ENCODE results near the gene CNOT6. TPM values are rescaled to one million over a fixed set of nuclear protein-coding genes. Genes with fewer than 3 reads are reported as not detected.
"Not testable (repeated sequence)": the region's sequence is repeated elsewhere in the genome, so short reads cannot be mapped to it uniquely, and the experiment has no call there.

CNOT6 gene
- total and polyA plus RNA-seq, 3 donors from 2014 or later = 22.1 to 29.7 (median 28.9) TPM

DNA sequence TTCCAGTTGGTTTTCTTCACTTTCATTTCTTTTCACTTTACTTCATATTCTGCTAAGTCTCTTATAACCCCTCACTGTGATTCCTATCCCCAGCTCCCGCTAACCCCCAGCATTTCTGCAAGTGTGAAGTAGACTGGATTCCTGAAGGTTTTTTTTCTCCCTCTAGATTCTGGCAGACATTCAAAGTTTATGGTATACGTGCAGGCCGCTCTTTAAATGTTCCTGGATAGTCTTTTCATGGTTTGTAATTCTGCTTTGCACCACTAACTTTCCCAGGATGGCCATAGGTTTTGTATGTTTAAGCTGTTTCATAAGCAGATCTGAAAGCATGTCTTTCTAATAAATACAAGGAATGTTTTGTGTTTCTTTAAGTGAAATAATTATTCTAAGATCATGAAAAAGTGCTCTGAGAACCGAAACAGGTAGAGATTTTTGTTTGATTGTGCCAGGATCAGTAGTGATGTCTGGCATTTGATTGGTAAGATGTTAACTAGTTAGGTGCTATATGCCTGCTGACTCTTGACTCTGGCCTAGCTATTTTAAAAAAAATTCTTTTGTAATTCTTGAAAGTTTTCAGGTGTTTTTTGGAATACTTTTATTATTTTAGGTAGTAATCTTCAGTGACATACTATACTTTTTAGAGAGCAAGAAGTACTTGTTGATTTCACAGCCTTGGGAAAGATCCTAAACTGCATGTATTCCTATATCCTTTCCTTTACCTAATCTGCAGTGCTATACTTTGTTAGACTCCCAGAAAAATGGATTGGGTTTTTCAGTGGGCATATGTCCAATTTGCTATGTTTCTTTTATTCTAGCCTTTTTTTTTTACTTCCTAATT lies 29.7 kb downstream of the CNOT6 start:
- H3K4me3 ChIP-seq = no peak overlapping the region
- WGBS, 2 donors = 64 to 70% methylated on average over 4 of the region's 4 CpGs
- intact Hi-C loops (cut with DNase I; ENCODE audit: low total_unique reads) = no loop called here
- no peaks in the 10 kb centered on the region for H3K27me3 ChIP-seq
- no peaks in the 10 kb centered on the region for H3K36me3 ChIP-seq (ENCODE audit: low read depth, missing control alignments)
- DNase-seq = no peak
- no peaks in the 10 kb centered on the region for H3K9me3 ChIP-seq
- peaks cover 16% of the 10 kb centered on the region for H3K4me1 ChIP-seq
- no peak for TF ChIP-seq POLR2A (IDR thresholded peaks at IDR 0.05)
- TF ChIP-seq, protein P1, sequence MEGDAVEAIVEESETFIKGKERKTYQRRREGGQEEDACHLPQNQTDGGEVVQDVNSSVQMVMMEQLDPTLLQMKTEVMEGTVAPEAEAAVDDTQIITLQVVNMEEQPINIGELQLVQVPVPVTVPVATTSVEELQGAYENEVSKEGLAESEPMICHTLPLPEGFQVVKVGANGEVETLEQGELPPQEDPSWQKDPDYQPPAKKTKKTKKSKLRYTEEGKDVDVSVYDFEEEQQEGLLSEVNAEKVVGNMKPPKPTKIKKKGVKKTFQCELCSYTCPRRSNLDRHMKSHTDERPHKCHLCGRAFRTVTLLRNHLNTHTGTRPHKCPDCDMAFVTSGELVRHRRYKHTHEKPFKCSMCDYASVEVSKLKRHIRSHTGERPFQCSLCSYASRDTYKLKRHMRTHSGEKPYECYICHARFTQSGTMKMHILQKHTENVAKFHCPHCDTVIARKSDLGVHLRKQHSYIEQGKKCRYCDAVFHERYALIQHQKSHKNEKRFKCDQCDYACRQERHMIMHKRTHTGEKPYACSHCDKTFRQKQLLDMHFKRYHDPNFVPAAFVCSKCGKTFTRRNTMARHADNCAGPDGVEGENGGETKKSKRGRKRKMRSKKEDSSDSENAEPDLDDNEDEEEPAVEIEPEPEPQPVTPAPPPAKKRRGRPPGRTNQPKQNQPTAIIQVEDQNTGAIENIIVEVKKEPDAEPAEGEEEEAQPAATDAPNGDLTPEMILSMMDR (IDR thresholded peaks at IDR 0.05) = no peak
- no peak overlapping the region for H3K27ac ChIP-seq

DNA sequence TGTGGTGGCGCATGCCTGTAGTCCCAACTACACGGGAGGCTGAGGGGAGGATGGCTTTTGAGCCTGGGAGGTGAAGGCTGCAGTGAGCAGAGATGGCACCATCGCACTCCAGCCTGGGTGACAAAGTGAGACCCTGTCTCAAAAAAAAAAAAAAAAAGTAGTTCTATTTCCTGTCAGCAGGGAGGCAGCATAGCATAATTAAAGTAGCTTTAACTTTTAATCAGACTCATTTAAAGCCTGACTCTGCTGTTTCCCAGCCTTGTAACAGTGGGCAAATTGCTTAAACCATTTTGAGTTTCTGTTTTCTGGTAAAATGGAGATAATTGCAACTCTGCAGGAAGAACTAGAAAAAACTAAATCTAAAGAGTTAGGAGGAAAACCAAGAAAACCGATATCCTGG lies 31.2 kb downstream of the CNOT6 start:
- DNase-seq = no peak
- intact Hi-C loops (cut with DNase I; ENCODE audit: low total_unique reads) = no loop called here
- H3K27ac ChIP-seq = no peak overlapping the region
- WGBS, 2 donors = 81 to 88% methylated on average over 4 of the region's 4 CpGs
- H3K4me1 ChIP-seq = peaks cover 16% of the 10 kb centered on the region
- H3K36me3 ChIP-seq (ENCODE audit: low read depth, missing control alignments) = no peaks in the 10 kb centered on the region
- H3K9me3 ChIP-seq = no peaks in the 10 kb centered on the region
- no peak overlapping the region for H3K4me3 ChIP-seq
- TF ChIP-seq POLR2A (IDR thresholded peaks at IDR 0.05) = no peak
- TF ChIP-seq, protein P1 (IDR thresholded peaks at IDR 0.05) = no peak
- no peaks in the 10 kb centered on the region for H3K27me3 ChIP-seq

DNA sequence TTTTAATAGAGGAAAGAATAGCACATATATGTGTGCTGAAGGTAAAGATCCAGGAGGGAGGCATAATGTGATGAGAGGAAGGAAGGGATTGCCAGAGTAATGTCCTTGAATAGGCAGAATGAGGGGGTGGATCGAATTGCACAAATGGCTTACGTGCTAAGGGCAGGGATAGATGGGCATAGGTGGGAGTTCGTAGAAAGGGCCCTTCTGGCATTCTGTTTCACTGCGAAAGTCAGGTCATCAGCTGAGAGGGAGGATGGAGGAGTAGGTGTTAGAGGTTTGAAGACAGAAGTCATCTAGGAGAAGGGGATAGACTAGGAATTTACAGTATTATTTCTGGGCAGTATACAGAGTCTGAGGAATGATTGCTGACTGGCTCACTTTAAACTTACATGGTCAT lies 32.1 kb downstream of the CNOT6 start:
- Histone ChIP-seq H3K27ac (no peak overlapping the region), H3K36me3 (ENCODE audit: low read depth, missing control alignments) (no peaks in the 10 kb centered on the region), H3K4me1 (peaks cover 16% of the 10 kb centered on the region), H3K27me3 (no peaks in the 10 kb centered on the region), H3K4me3 (no peak overlapping the region), H3K9me3 (no peaks in the 10 kb centered on the region)
- WGBS, 2 donors = 36 to 49% methylated on average over 4 of the region's 4 CpGs
- intact Hi-C loops (cut with DNase I; ENCODE audit: low total_unique reads) = no loop called here
- DNase-seq = no peak
- TF ChIP-seq, protein P1 (IDR thresholded peaks at IDR 0.05) = no peak
- TF ChIP-seq POLR2A (IDR thresholded peaks at IDR 0.05) = no peak

DNA sequence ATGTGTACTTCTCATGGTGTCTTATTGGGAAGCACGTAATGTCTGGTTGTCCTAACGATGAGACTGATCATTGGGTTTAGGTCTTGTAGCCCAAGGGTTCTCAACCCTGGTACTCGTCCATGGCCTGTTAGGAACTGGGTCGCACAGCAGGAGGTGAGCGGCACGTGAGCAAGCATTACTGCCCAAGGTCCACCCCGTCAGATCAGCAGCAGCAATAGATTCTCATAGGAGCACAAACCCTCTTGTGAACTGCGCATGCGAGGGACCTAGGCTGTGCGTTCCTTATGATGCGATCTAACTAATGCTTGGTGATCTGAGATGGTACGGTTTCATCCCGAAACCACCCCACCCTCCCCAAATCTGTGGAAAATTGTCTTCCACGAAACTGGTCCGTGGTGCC lies 33.5 kb downstream of the CNOT6 start:
- intact Hi-C loops (cut with DNase I; ENCODE audit: low total_unique reads) = no loop called here
- WGBS, 2 donors = 92 to 93% methylated on average over 14 to 15 of the region's 15 CpGs
- Histone ChIP-seq H3K4me3 (no peak overlapping the region), H3K9me3 (no peaks in the 10 kb centered on the region), H3K36me3 (ENCODE audit: low read depth, missing control alignments) (no peaks in the 10 kb centered on the region), H3K27ac (no peak overlapping the region), H3K27me3 (no peaks in the 10 kb centered on the region), H3K4me1 (peaks cover 9% of the 10 kb centered on the region)
- TF ChIP-seq POLR2A (IDR thresholded peaks at IDR 0.05) = no peak
- TF ChIP-seq, protein P1 (IDR thresholded peaks at IDR 0.05) = no peak
- DNase-seq = no peak

DNA sequence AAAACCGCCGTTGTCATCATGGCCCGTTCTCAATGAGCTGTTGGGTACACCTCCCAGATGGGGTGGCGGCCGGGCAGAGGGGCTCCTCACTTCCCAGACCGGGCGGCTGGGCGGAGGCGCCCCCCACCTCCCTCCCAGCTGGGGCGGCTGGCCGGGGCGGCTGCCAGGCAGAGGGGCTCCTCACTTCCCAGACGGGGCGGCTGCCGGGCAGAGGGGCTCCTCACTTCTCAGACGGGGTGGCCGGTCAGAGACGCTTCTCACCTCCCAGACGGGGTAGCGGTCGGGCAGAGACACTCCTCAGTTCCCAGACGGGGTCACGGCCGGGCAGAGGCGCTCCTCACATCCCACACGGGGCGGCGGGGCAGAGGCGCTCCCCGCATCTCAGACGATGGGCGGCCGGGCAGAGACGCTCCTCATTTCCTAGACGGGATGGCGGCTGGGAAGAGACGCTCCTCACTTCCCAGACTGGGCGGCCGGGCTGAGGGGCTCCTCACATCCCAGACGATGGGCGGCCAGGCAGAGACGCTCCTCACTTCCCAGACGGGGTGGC lies 36.9 kb downstream of the CNOT6 start:
- intact Hi-C loops (cut with DNase I; ENCODE audit: low total_unique reads) = not testable (repeated sequence)
- 93% methylated on average over 34 of the region's 43 CpGs; no CpG with 5 or more reads in 1 of the 2 donors for WGBS, 2 donors

More for the DNA sequence above, 36.9 kb downstream of the CNOT6 start:
- not testable (repeated sequence) for H3K36me3 ChIP-seq (ENCODE audit: low read depth, missing control alignments); H3K4me1 ChIP-seq; H3K27me3 ChIP-seq; H3K9me3 ChIP-seq; H3K27ac ChIP-seq; H3K4me3 ChIP-seq; DNase-seq

Measured in testis (tissue), 3 donors.